B cell (primary cell): ENCODE data around the gene TJP3. TPM values are rescaled to one million over a fixed set of nuclear protein-coding genes. Genes with fewer than 3 reads are reported as not detected.

ENCODE experiments used
- ATAC-seq: fragments of 200-7000 bp; cut with Tn5 transposase; one replicate; pipeline ENCODE4 v1.10.0; 2021; ENCODE audit warnings: low read depth, mild to moderate bottlenecking, moderate number of reproducible peaks, moderate library complexity
- CTCF ChIA-PET: fragments of 350-600 bp; sonication (Branson Sonifier 250); formaldehyde crosslinking; loops from one replicate; lab custom pipeline; 2021; ENCODE audit warnings: antibody characterized with exemption, inconsistent platforms; lab: Charles Lee
- POLR2A ChIA-PET: fragments of 350-600 bp; sonication (Branson Sonifier 250); formaldehyde crosslinking; loops from one replicate; lab custom pipeline; 2021; ENCODE audit warnings: antibody characterized with exemption; lab: Charles Lee
- DNase-seq: peaks from one replicate; pipeline ENCODE4 v3.0.0; 2013
- H2AFZ ChIP-seq: 2 replicates; pipeline ENCODE4 v1.6.1; 2012; ENCODE audit warnings: mild to moderate bottlenecking, low read depth, low read length; ENCODE audit not compliant: insufficient read depth, poor library complexity, severe bottlenecking
- H3K27ac ChIP-seq, 2 donors: 1 replicate in 1 of 2; 2 replicates in 1 of 2; pipeline ENCODE4 v1.5.1; 2012 to 2013; ENCODE audit warnings: low read length in 2 of 2, mild to moderate bottlenecking in 2 of 2, moderate library complexity in 1 of 2
- H3K27me3 ChIP-seq, 4 experiments: fragments of 200-600 bp in 1 of 4; sonication (generic) in 1 of 4; replicated peaks in 1 of 4; 1 replicate in 2 of 4; 2 replicates in 2 of 4; pipeline versions ENCODE4 v1.6.1 to v1.7.0; 2013 to 2016; ENCODE audit warnings: low read length in 3 of 4, mild to moderate bottlenecking in 2 of 4, mixed read lengths in 1 of 4, moderate library complexity in 1 of 4; ENCODE audit not compliant: insufficient read depth in 4 of 4, control insufficient read depth in 3 of 4; ENCODE audit errors: control extremely low read depth in 1 of 4
- H3K36me3 ChIP-seq, 2 experiments: replicated peaks in 1 of 2; 1 replicate in 1 of 2; 2 replicates in 1 of 2; pipeline versions ENCODE4 v1.6.1 to v1.7.1; 2013; ENCODE audit warnings: low read length in 1 of 2; ENCODE audit not compliant: insufficient read depth in 2 of 2, control insufficient read depth in 1 of 2; ENCODE audit errors: control extremely low read depth in 1 of 2, extremely low read depth in 1 of 2
- H3K4me1 ChIP-seq, 2 donors: fragments of 200-600 bp in 1 of 2; sonication (generic) in 1 of 2; 1 replicate in 1 of 2; 2 replicates in 1 of 2; pipeline versions ENCODE4 v1.5.1 to v1.6.1; 2013 to 2017; ENCODE audit warnings: low read length in 2 of 2; ENCODE audit not compliant: control insufficient read depth in 2 of 2, insufficient read depth in 2 of 2
- H3K4me2 ChIP-seq: replicated peaks from 2 replicates; pipeline ENCODE3; 2012; ENCODE audit warnings: mild to moderate bottlenecking, low read depth, low read length; ENCODE audit not compliant: poor library complexity, severe bottlenecking
- H3K4me3 ChIP-seq, 5 experiments: fragments of 200-600 bp in 1 of 5; sonication (generic) in 1 of 5; 1 replicate in 3 of 5; 2 replicates in 2 of 5; pipeline versions ENCODE4 v1.5.1 to v1.7.0; 2011 to 2016; ENCODE audit warnings: low read length in 4 of 5, mild to moderate bottlenecking in 4 of 5, low read depth in 2 of 5, control low read depth in 1 of 5, moderate library complexity in 1 of 5; ENCODE audit not compliant: insufficient read depth in 1 of 5; ENCODE audit errors: control extremely low read depth in 1 of 5, extremely low read depth in 1 of 5
- H3K79me2 ChIP-seq: fragments of 200-600 bp; sonication (generic); one replicate; pipeline ENCODE4 v1.6.0; 2016; ENCODE audit warnings: low read length; ENCODE audit not compliant: control insufficient read depth, insufficient read depth
- H3K9ac ChIP-seq: fragments of 200-600 bp; sonication (generic); 2 replicates; pipeline ENCODE4 v1.6.1; 2017; ENCODE audit warnings: mild to moderate bottlenecking, low read length, moderate library complexity
- H3K9me3 ChIP-seq, 3 donors: one replicate each; pipeline versions ENCODE4 v1.6.1 to v1.7.1; 2013; ENCODE audit warnings: low read length in 2 of 3; ENCODE audit not compliant: control insufficient read depth in 2 of 3, insufficient read depth in 1 of 3; ENCODE audit errors: control extremely low read depth in 1 of 3
- H4K20me1 ChIP-seq: 2 replicates; pipeline ENCODE4 v1.6.0; 2012; ENCODE audit warnings: mild to moderate bottlenecking, low read length; ENCODE audit not compliant: insufficient read depth, control insufficient read depth, poor library complexity, severe bottlenecking
- H3K27ac Mint-ChIP-seq: one replicate; pipeline ENCODE4 v1.8.0; 2021; ENCODE audit warnings: mixed read lengths
- H3K27me3 Mint-ChIP-seq: one replicate; pipeline ENCODE4 v1.8.0; 2021; ENCODE audit warnings: mixed read lengths
- H3K4me1 Mint-ChIP-seq: one replicate; pipeline ENCODE4 v1.8.0; 2021; ENCODE audit warnings: mixed read lengths
- H3K4me3 Mint-ChIP-seq: one replicate; pipeline ENCODE4 v1.8.0; 2021; ENCODE audit warnings: mixed read lengths
- H3K9me3 Mint-ChIP-seq: one replicate; pipeline ENCODE4 v1.8.0; 2022; ENCODE audit warnings: mixed read lengths; ENCODE audit not compliant: insufficient read depth
- EZH2 ChIP-seq: IDR thresholded peaks from 2 replicates; pipeline ENCODE4 v1.6.1; 2012; ENCODE audit warnings: borderline replicate concordance, low read depth, mild to moderate bottlenecking, moderate library complexity, low read length; ENCODE audit not compliant: insufficient read depth, poor library complexity, severe bottlenecking
- WGBS: methylation state at CpG from one replicate; pipeline ENCODE4 v1.1.5; 2013; ENCODE audit warnings: missing lambda C conversion rate; ENCODE audit not compliant: insufficient coverage; 5-methylcytosine and 5-hydroxymethylcytosine counted together
- intact Hi-C: fragments of 100-400 bp; cut with micrococcal nuclease; formaldehyde crosslinking; loops from one replicate; pipeline ENCODE4 v1.10.0; 2022
- polyA plus RNA-seq: library from polyadenylated mRNA; depleted of rRNA; stranded (reverse); fragments of >200 nt; gene quantifications from 2 replicates; pipeline ENCODE4 v1.2.3, GENCODE V29; 2012
- total RNA-seq, 2 donors: library from RNA; stranded (reverse); fragments of 120-200 nt in 1 of 2; gene quantifications; 1 replicate in 1 of 2; 2 replicates in 1 of 2; pipeline versions ENCODE4 v1.2.3 to v1.2.4, GENCODE V29; 2013 to 2022
- TF ChIP-seq, protein P1 (sequence below): fragments of 200-600 bp; IDR thresholded peaks from one replicate; pipeline ENCODE4 v1.8.0; 2022; ENCODE audit warnings: antibody characterized with exemption, mild to moderate bottlenecking

Gene TJP3
- total and polyA plus RNA-seq, 2 donors (not counting 1 experiment from before 2014, with no cell fraction given), result 2.1 to 2.9 TPM

DNA sequence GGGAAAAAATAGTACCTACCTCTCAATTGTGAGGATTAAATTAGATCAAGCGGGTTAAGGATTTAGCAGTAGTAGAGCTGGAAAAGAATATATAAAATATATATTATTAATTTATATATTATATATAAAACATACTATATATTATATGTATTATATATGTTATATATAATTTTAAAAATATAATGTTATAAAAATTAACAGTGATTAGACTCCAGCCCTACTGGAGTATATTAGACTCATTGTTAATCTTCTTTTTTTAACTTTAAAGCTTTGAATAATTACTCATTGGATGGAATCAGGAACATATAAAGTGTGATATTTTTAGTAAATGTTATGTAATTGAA, 53.9 kb downstream of the TJP3 start:
- Histone ChIP-seq H3K27me3 (no peaks in the 10 kb centered on the region), H3K4me1 (peaks cover 25 to 35% of the 10 kb centered on the region in 2 donors), H3K27ac (peak overlapping the region; percentile 100), H4K20me1 (peaks cover 21% of the 10 kb centered on the region), H3K4me3 (peak overlapping the region in 3 of 5 experiments; percentile 89 to 99 (median 97)), H3K79me2 (peaks cover 53% of the 10 kb centered on the region), H3K36me3 (peaks cover 0 to 29% of the 10 kb centered on the region in 2 experiments), H3K4me2 (peak overlapping the region; percentile 95), H3K9ac (peak overlapping the region; percentile 100), H2AFZ (peak overlapping the region; percentile 85), H3K9me3 (peaks cover 0 to 3% (median 0%) of the 10 kb centered on the region in 3 donors)
- Mint-ChIP-seq H3K4me1 (peaks cover 37% of the 10 kb centered on the region), H3K9me3 (no peaks in the 10 kb centered on the region), H3K27me3 (no peaks in the 10 kb centered on the region), H3K4me3 (peak overlapping the region; percentile 99), H3K27ac (peak overlapping the region; percentile 100)
- ChIA-PET CTCF (interaction anchor here (0.6 to 2.9 kb wide), 18 partner anchors 10 to 1065 kb away, joined by 3 to 15 read pairs (median 3); partner anchors contain the start of genes EEF2, PIP5K1C and RAX2), POLR2A (interaction anchor here (0.5 to 2.2 kb wide), 9 partner anchors 50 to 1924 kb away, joined by 3 to 14 read pairs (median 5); partner anchors contain the start of genes DAPK3, DOHH, EEF2 and FEM1A)
- no peak for DNase-seq
- WGBS, result no CpG with 5 or more reads among the region's 1 CpG
- TF ChIP-seq, protein P1, sequence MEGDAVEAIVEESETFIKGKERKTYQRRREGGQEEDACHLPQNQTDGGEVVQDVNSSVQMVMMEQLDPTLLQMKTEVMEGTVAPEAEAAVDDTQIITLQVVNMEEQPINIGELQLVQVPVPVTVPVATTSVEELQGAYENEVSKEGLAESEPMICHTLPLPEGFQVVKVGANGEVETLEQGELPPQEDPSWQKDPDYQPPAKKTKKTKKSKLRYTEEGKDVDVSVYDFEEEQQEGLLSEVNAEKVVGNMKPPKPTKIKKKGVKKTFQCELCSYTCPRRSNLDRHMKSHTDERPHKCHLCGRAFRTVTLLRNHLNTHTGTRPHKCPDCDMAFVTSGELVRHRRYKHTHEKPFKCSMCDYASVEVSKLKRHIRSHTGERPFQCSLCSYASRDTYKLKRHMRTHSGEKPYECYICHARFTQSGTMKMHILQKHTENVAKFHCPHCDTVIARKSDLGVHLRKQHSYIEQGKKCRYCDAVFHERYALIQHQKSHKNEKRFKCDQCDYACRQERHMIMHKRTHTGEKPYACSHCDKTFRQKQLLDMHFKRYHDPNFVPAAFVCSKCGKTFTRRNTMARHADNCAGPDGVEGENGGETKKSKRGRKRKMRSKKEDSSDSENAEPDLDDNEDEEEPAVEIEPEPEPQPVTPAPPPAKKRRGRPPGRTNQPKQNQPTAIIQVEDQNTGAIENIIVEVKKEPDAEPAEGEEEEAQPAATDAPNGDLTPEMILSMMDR, result no peak
- no peak for TF ChIP-seq EZH2
- intact Hi-C loops, result loop anchor here (2.0 to 10.0 kb wide), 8 partner anchors 51 to 1923 kb away; partner anchors contain the start of genes CHAF1A, DPP9, EEF2 and FZR1
- ATAC-seq, result no peak
